Measurements from ENCODE around the gene GLIS1.

GLIS1 gene

GRCh38 chr1:53769780-53770179 lies 30.8 kb upstream of the GLIS1 start:
- Histone ChIP-seq H3F3A (ENCODE audit: low read depth) (no peaks in the 10 kb centered on the region), H3K4me1 (ENCODE audit: insufficient read depth, low read length, poor library complexity, severe bottlenecking) (peaks cover 15% of the 10 kb centered on the region), H3K4me2 (ENCODE audit: low read depth, low read length, poor library complexity, severe bottlenecking) (no peak overlapping the region), H3K9me2 (replicated peaks; ENCODE audit: low read depth, low read length) (no peaks in the 10 kb centered on the region), H3K36me3 (ENCODE audit: insufficient read depth, low read length) (peaks cover 72% of the 10 kb centered on the region), H3K4me3 (ENCODE audit: low read length, poor library complexity, severe bottlenecking) (no peak overlapping the region), H3K9ac (ENCODE audit: low read depth, low read length, poor library complexity, severe bottlenecking) (no peak overlapping the region), H3K79me2 (ENCODE audit: insufficient read depth, low read length) (no peaks in the 10 kb centered on the region), H4K20me1 (ENCODE audit: insufficient read depth, low read length, poor library complexity, severe bottlenecking) (no peaks in the 10 kb centered on the region), H3K27me3 (ENCODE audit: insufficient read depth, low read length, poor library complexity, severe bottlenecking) (no peaks in the 10 kb centered on the region), H3K9me3 (ENCODE audit: insufficient read depth, low read depth, low read length) (no peaks in the 10 kb centered on the region), H2AFZ (ENCODE audit: low read length) (no peak overlapping the region)
- no peak for TF ChIP-seq EZH2phosphoT487 (IDR thresholded peaks at IDR 0.05; ENCODE audit: borderline replicate concordance)
- TF ChIP-seq, protein P1, sequence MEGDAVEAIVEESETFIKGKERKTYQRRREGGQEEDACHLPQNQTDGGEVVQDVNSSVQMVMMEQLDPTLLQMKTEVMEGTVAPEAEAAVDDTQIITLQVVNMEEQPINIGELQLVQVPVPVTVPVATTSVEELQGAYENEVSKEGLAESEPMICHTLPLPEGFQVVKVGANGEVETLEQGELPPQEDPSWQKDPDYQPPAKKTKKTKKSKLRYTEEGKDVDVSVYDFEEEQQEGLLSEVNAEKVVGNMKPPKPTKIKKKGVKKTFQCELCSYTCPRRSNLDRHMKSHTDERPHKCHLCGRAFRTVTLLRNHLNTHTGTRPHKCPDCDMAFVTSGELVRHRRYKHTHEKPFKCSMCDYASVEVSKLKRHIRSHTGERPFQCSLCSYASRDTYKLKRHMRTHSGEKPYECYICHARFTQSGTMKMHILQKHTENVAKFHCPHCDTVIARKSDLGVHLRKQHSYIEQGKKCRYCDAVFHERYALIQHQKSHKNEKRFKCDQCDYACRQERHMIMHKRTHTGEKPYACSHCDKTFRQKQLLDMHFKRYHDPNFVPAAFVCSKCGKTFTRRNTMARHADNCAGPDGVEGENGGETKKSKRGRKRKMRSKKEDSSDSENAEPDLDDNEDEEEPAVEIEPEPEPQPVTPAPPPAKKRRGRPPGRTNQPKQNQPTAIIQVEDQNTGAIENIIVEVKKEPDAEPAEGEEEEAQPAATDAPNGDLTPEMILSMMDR (conservative IDR thresholded peaks at IDR 0.05; ENCODE audit: low read length): no peak

DNA sequence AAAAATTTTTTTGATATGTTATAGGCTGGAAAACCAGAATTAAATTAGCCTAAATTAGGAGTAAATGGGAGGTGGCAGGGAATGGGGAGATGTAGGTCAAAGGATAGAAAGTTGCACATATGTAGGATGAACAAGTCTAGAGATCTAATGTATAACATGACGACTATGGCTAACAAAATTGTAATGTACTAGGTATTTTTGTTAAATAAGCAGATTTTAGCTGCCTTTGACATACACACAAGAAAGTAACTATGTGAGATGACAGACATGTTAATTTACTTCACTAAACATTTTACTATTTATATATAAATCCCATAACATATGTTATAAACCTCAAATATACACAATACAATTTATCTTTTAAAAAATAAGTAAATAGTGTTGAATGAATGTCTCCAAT lies 30.2 kb upstream of the GLIS1 start:
- Histone ChIP-seq H3K9me2 (replicated peaks; ENCODE audit: low read depth, low read length) (no peaks in the 10 kb centered on the region), H3K4me2 (ENCODE audit: low read depth, low read length, poor library complexity, severe bottlenecking) (no peak overlapping the region), H3K4me3 (ENCODE audit: low read length, poor library complexity, severe bottlenecking) (no peak overlapping the region), H3F3A (ENCODE audit: low read depth) (no peaks in the 10 kb centered on the region), H4K20me1 (ENCODE audit: insufficient read depth, low read length, poor library complexity, severe bottlenecking) (no peaks in the 10 kb centered on the region), H3K36me3 (ENCODE audit: insufficient read depth, low read length) (peaks cover 68% of the 10 kb centered on the region), H3K27me3 (ENCODE audit: insufficient read depth, low read length, poor library complexity, severe bottlenecking) (no peaks in the 10 kb centered on the region), H3K9me3 (ENCODE audit: insufficient read depth, low read depth, low read length) (no peaks in the 10 kb centered on the region), H3K4me1 (ENCODE audit: insufficient read depth, low read length, poor library complexity, severe bottlenecking) (peaks cover 15% of the 10 kb centered on the region), H3K9ac (ENCODE audit: low read depth, low read length, poor library complexity, severe bottlenecking) (no peak overlapping the region), H3K79me2 (ENCODE audit: insufficient read depth, low read length) (no peaks in the 10 kb centered on the region), H2AFZ (ENCODE audit: low read length) (no peak overlapping the region)
- no peak for TF ChIP-seq EZH2phosphoT487 (IDR thresholded peaks at IDR 0.05; ENCODE audit: borderline replicate concordance)
- TF ChIP-seq, protein P1 (conservative IDR thresholded peaks at IDR 0.05; ENCODE audit: low read length): no peak

- H3K4me2 ChIP-seq (ENCODE audit: low read depth, low read length, poor library complexity, severe bottlenecking): no peak overlapping the region
- no peak for TF ChIP-seq EZH2phosphoT487 (IDR thresholded peaks at IDR 0.05; ENCODE audit: borderline replicate concordance)
- TF ChIP-seq, protein P1 (conservative IDR thresholded peaks at IDR 0.05; ENCODE audit: low read length): no peak
- H3K4me1 ChIP-seq (ENCODE audit: insufficient read depth, low read length, poor library complexity, severe bottlenecking): peaks cover 15% of the 10 kb centered on the region
- H3K9me3 ChIP-seq (ENCODE audit: insufficient read depth, low read depth, low read length): no peaks in the 10 kb centered on the region
- H3K79me2 ChIP-seq (ENCODE audit: insufficient read depth, low read length): no peaks in the 10 kb centered on the region
- no peaks in the 10 kb centered on the region for H3F3A ChIP-seq (ENCODE audit: low read depth)
- no peak overlapping the region for H2AFZ ChIP-seq (ENCODE audit: low read length)
- H3K36me3 ChIP-seq (ENCODE audit: insufficient read depth, low read length): peaks cover 54% of the 10 kb centered on the region
- no peaks in the 10 kb centered on the region for H3K9me2 ChIP-seq (replicated peaks; ENCODE audit: low read depth, low read length)
- no peak overlapping the region for H3K9ac ChIP-seq (ENCODE audit: low read depth, low read length, poor library complexity, severe bottlenecking)
- H4K20me1 ChIP-seq (ENCODE audit: insufficient read depth, low read length, poor library complexity, severe bottlenecking): no peaks in the 10 kb centered on the region
- no peak overlapping the region for H3K4me3 ChIP-seq (ENCODE audit: low read length, poor library complexity, severe bottlenecking)
- H3K27me3 ChIP-seq (ENCODE audit: insufficient read depth, low read length, poor library complexity, severe bottlenecking): no peaks in the 10 kb centered on the region
These were observed 28.0 kb upstream of the GLIS1 start for GRCh38 chr1:53766831-53767405.
